Activated CD4-positive, alpha-beta T cell treated with anti-CD3 and anti-CD28 coated beads for 48 hours (primary cell): ENCODE results near the gene CMTM3.
"Not testable (repeated sequence)": the region's sequence is repeated elsewhere in the genome, so short reads cannot be mapped to it uniquely, and the experiment has no call there.

Experiments used
- DNase-seq: peaks from one replicate; pipeline ENCODE4 v3.0.0-alpha.2; 2020

The CMTM3 gene

GRCh38 chr16:66585481-66586239, 18.8 kb upstream of the CMTM3 start:
- DNase-seq = no peak

- no peak for DNase-seq
Measured at GRCh38 chr16:66587881-66588600, 16.5 kb upstream of the CMTM3 start.

GRCh38 chr16:66588981-66589713, 15.4 kb upstream of the CMTM3 start:
- DNase-seq = peak; percentile 77

GRCh38 chr16:66590322-66590721, 14.2 kb upstream of the CMTM3 start:
- no peak for DNase-seq

GRCh38 chr16:66591018-66591417, 13.5 kb upstream of the CMTM3 start:
- no peak for DNase-seq

GRCh38 chr16:66592241-66592640, 12.3 kb upstream of the CMTM3 start:
- no peak for DNase-seq

- DNase-seq = no peak
Measured at GRCh38 chr16:66592814-66593213, 11.7 kb upstream of the CMTM3 start.

GRCh38 chr16:66594739-66595138, 9.8 kb upstream of the CMTM3 start:
- DNase-seq = no peak

- DNase-seq = not testable (repeated sequence)
Measured at GRCh38 chr16:66596559-66596958, 7.9 kb upstream of the CMTM3 start.

- DNase-seq = no peak
Measured at GRCh38 chr16:66596986-66597848, 7.3 kb upstream of the CMTM3 start.

- DNase-seq = no peak
Measured at GRCh38 chr16:66598111-66598510, 6.4 kb upstream of the CMTM3 start.

- DNase-seq = no peak
Measured at GRCh38 chr16:66599726-66600125, 4.8 kb upstream of the CMTM3 start.

GRCh38 chr16:66600477-66600876, 4.0 kb upstream of the CMTM3 start:
- DNase-seq = no peak

- no peak for DNase-seq
Measured at GRCh38 chr16:66601471-66601870, 3.0 kb upstream of the CMTM3 start.

GRCh38 chr16:66603537-66604375, 748 bp upstream of the CMTM3 start:
- peak; percentile 75 for DNase-seq

- peak; percentile 52 for DNase-seq
Measured at GRCh38 chr16:66605177-66605978, 874 bp downstream of the CMTM3 start.

GRCh38 chr16:66605979-66606751, 1.7 kb downstream of the CMTM3 start:
- no peak for DNase-seq

- peak; percentile 93 for DNase-seq
Measured at GRCh38 chr16:66608241-66609138, 4.0 kb downstream of the CMTM3 start.

- DNase-seq = no peak
Measured at GRCh38 chr16:66609139-66609510, 4.6 kb downstream of the CMTM3 start.
